ENCODE data around the gene UBE2F. TPM values are rescaled to one million over a fixed set of nuclear protein-coding genes. Genes with fewer than 3 reads are reported as not detected.

The UBE2F gene
- total RNA-seq, 1 experiment from 2014 or later = 116 TPM

GRCh38 chr2:238091436-238092060 is 124.7 kb downstream of the UBE2F start:
- Mint-ChIP-seq H3K4me3 (ENCODE audit: unreplicated experiment) (no peak overlapping the region), H3K36me3 (ENCODE audit: insufficient read depth, unreplicated experiment) (no peaks in the 10 kb centered on the region), H3K4me1 (ENCODE audit: insufficient read depth, unreplicated experiment) (no peaks in the 10 kb centered on the region), H3K27ac (ENCODE audit: low read depth, unreplicated experiment) (no peak overlapping the region), H3K27me3 (ENCODE audit: insufficient read depth, unreplicated experiment) (no peaks in the 10 kb centered on the region), H3K9me3 (ENCODE audit: unreplicated experiment) (no peaks in the 10 kb centered on the region)
- intact Hi-C loops (cut with micrococcal nuclease) = no loop called here
- POLR2A ChIA-PET = interaction anchor here (0.6 kb wide), 1 partner anchor 125 kb away, joined by 3 read pairs; no protein-coding TSS in a partner anchor
- TF ChIP-seq CTCF (IDR thresholded peaks at IDR 0.05; ENCODE audit: unreplicated experiment) = no peak
- BruUV-seq (replicated peaks) = no TSS peak
- CTCF ChIA-PET = no interaction called here
- no peak for DNase-seq (ENCODE audit: unreplicated experiment)

Other genes with a start within 250 kb of the UBE2F start
- 0.15 and 0.23 TPM in 2 replicates for gene RBM44, start 168.2 kb upstream of the UBE2F start, total RNA-seq (2022)
- 4.3 and 11.2 TPM in 2 replicates for gene RAMP1, start 107.4 kb upstream of the UBE2F start, total RNA-seq (2022)
- 40.1 and 40.4 TPM in 2 replicates for gene SCLY, start 94.0 kb downstream of the UBE2F start, total RNA-seq (2022)
- not detected in 2 replicates for gene ESPNL, start 133.3 kb downstream of the UBE2F start, total RNA-seq (2022)
- 0.27 and 0.35 TPM in 2 replicates for gene KLHL30, start 171.7 kb downstream of the UBE2F start, total RNA-seq (2022)
- 14.5 and 18.1 TPM in 2 replicates for gene ERFE, start 192.0 kb downstream of the UBE2F start, total RNA-seq (2022)
- gene ILKAP, start 236.7 kb downstream of the UBE2F start, total RNA-seq (2022) = 57.2 and 59.6 TPM in 2 replicates

Data from MCF 10A (cell line).